Suprapubic skin (tissue), 4 donors: ENCODE measurements around the gene MEF2C. TPM values are rescaled to one million over a fixed set of nuclear protein-coding genes. Genes with fewer than 3 reads are reported as not detected.

Experiments
- DNase-seq, 2 donors: peaks; one replicate each; pipeline ENCODE4 v3.0.0-alpha.2; 2019; ENCODE audit warnings: low spot score in 2 of 2
- H3K27ac ChIP-seq: fragments of 200-600 bp; sonication (generic); one replicate; pipeline ENCODE4 v1.5.1; 2019
- H3K27me3 ChIP-seq: fragments of 200-600 bp; sonication (generic); one replicate; pipeline ENCODE4 v1.5.1; 2019
- H3K36me3 ChIP-seq: fragments of 200-600 bp; sonication (generic); one replicate; pipeline ENCODE4 v1.5.1; 2019
- H3K4me1 ChIP-seq: fragments of 200-600 bp; sonication (generic); one replicate; pipeline ENCODE4 v1.5.1; 2019
- H3K4me3 ChIP-seq: fragments of 200-600 bp; sonication (generic); one replicate; pipeline ENCODE4 v1.5.1; 2019; ENCODE audit warnings: mild to moderate bottlenecking
- H3K9me3 ChIP-seq: fragments of 200-600 bp; sonication (generic); one replicate; pipeline ENCODE4 v1.5.1; 2019
- CTCF ChIP-seq, 2 donors: fragments of 200-600 bp in 1 of 2; fragments of 450-650 bp in 1 of 2; sonication (generic) in 1 of 2; IDR thresholded peaks; one replicate each; pipeline ENCODE4 v1.5.1; 2016 to 2019; ENCODE audit warnings: antibody characterized with exemption in 2 of 2, mild to moderate bottlenecking in 1 of 2, moderate library complexity in 1 of 2
- EP300 ChIP-seq: sonication (generic); formaldehyde crosslinking; IDR thresholded peaks from one replicate; pipeline ENCODE4 v1.6.1; 2017; ENCODE audit warnings: antibody characterized with exemption
- POLR2A ChIP-seq, 2 donors: fragments of 450-650 bp; IDR thresholded peaks; one replicate each; pipeline ENCODE4 v1.6.1; 2017; ENCODE audit warnings: antibody characterized with exemption in 2 of 2, mild to moderate bottlenecking in 2 of 2, moderate library complexity in 2 of 2
- POLR2AphosphoS5 ChIP-seq, 3 donors: sonication (generic); formaldehyde crosslinking; IDR thresholded peaks; one replicate each; pipeline ENCODE4 v1.6.1; 2017; ENCODE audit warnings: antibody characterized with exemption in 3 of 3
- WGBS: methylation state at CpG from one replicate; pipeline ENCODE4 v1.1.5; 2018; 5-methylcytosine and 5-hydroxymethylcytosine counted together
- total RNA-seq, 4 donors: library from RNA; depleted of rRNA; stranded (reverse); fragments of >200 nt; gene quantifications; one replicate each; pipeline ENCODE4 v1.1.0, GENCODE V29; 2016

The MEF2C gene
- total RNA-seq, 4 donors from 2014 or later, result 5.9 to 15.9 (median 10.1) TPM

GRCh38 chr5:88815050-88815789, 67.8 kb downstream of the MEF2C start:
- Histone ChIP-seq H3K27ac (no peak overlapping the region), H3K4me3 (no peak overlapping the region), H3K4me1 (no peaks in the 10 kb centered on the region), H3K9me3 (no peaks in the 10 kb centered on the region), H3K36me3 (no peaks in the 10 kb centered on the region), H3K27me3 (no peaks in the 10 kb centered on the region)
- no peak for TF ChIP-seq EP300
- no peak for TF ChIP-seq POLR2A (IDR thresholded peaks at IDR 0.05)
- TF ChIP-seq CTCF (IDR thresholded peaks at IDR 0.05), result no peak
- TF ChIP-seq POLR2AphosphoS5 (IDR thresholded peaks at IDR 0.05), result no peak
- no peak for DNase-seq

- 84% methylated on average over 17 of the region's 17 CpGs for WGBS
- Histone ChIP-seq H3K9me3 (no peaks in the 10 kb centered on the region), H3K27ac (no peak overlapping the region), H3K4me1 (no peaks in the 10 kb centered on the region), H3K27me3 (no peaks in the 10 kb centered on the region), H3K4me3 (no peak overlapping the region), H3K36me3 (no peaks in the 10 kb centered on the region)
- no peak for TF ChIP-seq POLR2AphosphoS5 (IDR thresholded peaks at IDR 0.05)
- TF ChIP-seq CTCF (IDR thresholded peaks at IDR 0.05), result no peak
- no peak for TF ChIP-seq POLR2A (IDR thresholded peaks at IDR 0.05)
- TF ChIP-seq EP300, result no peak
- DNase-seq, result no peak
Observed at GRCh38 chr5:88813805-88814575, 69.0 kb downstream of the MEF2C start.

- Histone ChIP-seq H3K4me1 (no peaks in the 10 kb centered on the region), H3K4me3 (no peak overlapping the region), H3K27me3 (no peaks in the 10 kb centered on the region), H3K9me3 (no peaks in the 10 kb centered on the region), H3K27ac (no peak overlapping the region), H3K36me3 (no peaks in the 10 kb centered on the region)
- no peak for DNase-seq
- TF ChIP-seq EP300, result no peak
- no peak for TF ChIP-seq CTCF (IDR thresholded peaks at IDR 0.05)
- TF ChIP-seq POLR2A (IDR thresholded peaks at IDR 0.05), result no peak
- TF ChIP-seq POLR2AphosphoS5 (IDR thresholded peaks at IDR 0.05), result no peak
- WGBS, result 63% methylated on average over 1 of the region's 1 CpG
Observed at GRCh38 chr5:88813244-88813643, 69.7 kb downstream of the MEF2C start.

- Histone ChIP-seq H3K27me3 (no peaks in the 10 kb centered on the region), H3K27ac (no peak overlapping the region), H3K4me3 (no peak overlapping the region), H3K9me3 (no peaks in the 10 kb centered on the region), H3K4me1 (no peaks in the 10 kb centered on the region), H3K36me3 (no peaks in the 10 kb centered on the region)
- WGBS, result 81% methylated on average over 2 of the region's 2 CpGs
- DNase-seq, result no peak
- TF ChIP-seq POLR2A (IDR thresholded peaks at IDR 0.05) (no peak), POLR2AphosphoS5 (IDR thresholded peaks at IDR 0.05) (no peak)
Observed at GRCh38 chr5:88808153-88808552, 74.8 kb downstream of the MEF2C start.

- no peaks in the 10 kb centered on the region for H3K9me3 ChIP-seq
- WGBS, result 91% methylated on average over 8 of the region's 8 CpGs
- DNase-seq, result no peak
- no peak overlapping the region for H3K27ac ChIP-seq
- H3K36me3 ChIP-seq, result no peaks in the 10 kb centered on the region
- H3K4me3 ChIP-seq, result no peak overlapping the region
- TF ChIP-seq POLR2A (IDR thresholded peaks at IDR 0.05) (no peak), EP300 (no peak), POLR2AphosphoS5 (IDR thresholded peaks at IDR 0.05) (no peak), CTCF (IDR thresholded peaks at IDR 0.05) (no peak)
- no peaks in the 10 kb centered on the region for H3K27me3 ChIP-seq
- no peaks in the 10 kb centered on the region for H3K4me1 ChIP-seq
Observed at GRCh38 chr5:88807327-88807726, 75.7 kb downstream of the MEF2C start.
